ENCODE measurements around the gene KCNAB1.

KCNAB1 gene

DNA sequence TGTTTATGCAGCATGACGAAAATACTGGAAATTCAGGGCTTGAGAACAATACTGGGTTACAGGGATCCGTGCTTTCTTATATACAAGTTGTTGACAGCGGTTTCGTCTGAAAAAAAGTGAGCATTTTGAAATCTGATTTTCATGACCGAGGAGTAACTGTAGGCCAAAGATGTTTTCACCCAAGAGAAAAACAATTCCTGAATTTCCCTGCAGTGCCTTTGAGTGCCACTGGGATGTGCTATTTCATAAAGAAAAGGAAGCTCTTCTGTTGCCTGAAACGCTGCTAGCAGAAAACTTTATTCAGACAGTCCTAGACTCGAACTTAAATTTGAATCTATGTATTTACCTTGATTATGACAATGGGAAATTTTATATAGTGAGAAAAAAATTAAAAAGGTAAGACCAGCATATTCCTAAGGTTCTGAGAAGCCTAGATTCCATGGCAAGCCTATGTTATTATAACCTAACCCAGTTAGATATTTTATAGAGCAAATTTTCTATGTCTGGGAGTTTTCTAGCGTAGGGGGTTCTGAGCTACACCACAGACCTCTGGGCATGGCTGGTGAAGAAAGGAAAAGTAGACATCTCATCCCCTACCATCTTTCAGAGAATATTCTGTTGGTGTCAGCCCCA lies 30.2 kb downstream of the KCNAB1 start:
- no peaks in the 10 kb centered on the region for H3K9me3 Mint-ChIP-seq (ENCODE audit: low read depth)
- no peak overlapping the region for H3K27ac Mint-ChIP-seq
- H3K4me3 Mint-ChIP-seq, result no peak overlapping the region
- H3K4me1 Mint-ChIP-seq (ENCODE audit: low read depth), result no peaks in the 10 kb centered on the region
- H3K27me3 Mint-ChIP-seq, result peaks cover 2% of the 10 kb centered on the region
- H3K36me3 Mint-ChIP-seq, result peaks cover 2% of the 10 kb centered on the region

DNA sequence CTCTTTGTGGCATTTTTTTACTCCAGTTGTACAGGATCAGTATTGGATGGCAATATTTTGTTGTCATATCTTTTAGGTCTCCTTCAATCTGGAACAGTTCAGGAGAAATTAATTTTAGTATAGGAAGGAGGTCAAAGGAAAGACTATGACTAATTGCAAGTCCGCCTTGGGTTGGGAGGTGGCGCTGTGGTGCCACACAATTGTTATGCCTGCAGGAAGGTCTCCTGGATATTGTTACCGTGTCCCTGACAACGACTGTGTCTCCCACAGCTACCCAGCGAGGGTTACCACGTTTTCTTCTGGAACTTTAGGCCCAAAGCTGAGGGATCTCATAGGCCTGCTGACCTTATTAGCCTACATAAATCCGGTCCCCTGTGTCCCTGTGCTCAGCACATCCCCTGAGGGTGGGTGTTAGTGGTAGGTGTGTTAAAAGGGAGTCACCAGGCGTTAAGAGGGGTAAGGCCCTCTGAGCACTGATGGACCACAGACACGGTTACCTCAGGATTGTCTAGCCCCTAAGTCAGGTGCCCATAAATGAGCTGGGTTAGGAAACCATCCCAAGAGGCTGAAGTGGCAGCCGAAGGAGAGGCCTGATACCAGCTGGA lies 31.5 kb downstream of the KCNAB1 start:
- no peaks in the 10 kb centered on the region for H3K27me3 Mint-ChIP-seq
- no peaks in the 10 kb centered on the region for H3K9me3 Mint-ChIP-seq (ENCODE audit: low read depth)
- H3K27ac Mint-ChIP-seq, result no peak overlapping the region
- peaks cover 3% of the 10 kb centered on the region for H3K36me3 Mint-ChIP-seq
- no peak overlapping the region for H3K4me3 Mint-ChIP-seq
- H3K4me1 Mint-ChIP-seq (ENCODE audit: low read depth), result no peaks in the 10 kb centered on the region

DNA sequence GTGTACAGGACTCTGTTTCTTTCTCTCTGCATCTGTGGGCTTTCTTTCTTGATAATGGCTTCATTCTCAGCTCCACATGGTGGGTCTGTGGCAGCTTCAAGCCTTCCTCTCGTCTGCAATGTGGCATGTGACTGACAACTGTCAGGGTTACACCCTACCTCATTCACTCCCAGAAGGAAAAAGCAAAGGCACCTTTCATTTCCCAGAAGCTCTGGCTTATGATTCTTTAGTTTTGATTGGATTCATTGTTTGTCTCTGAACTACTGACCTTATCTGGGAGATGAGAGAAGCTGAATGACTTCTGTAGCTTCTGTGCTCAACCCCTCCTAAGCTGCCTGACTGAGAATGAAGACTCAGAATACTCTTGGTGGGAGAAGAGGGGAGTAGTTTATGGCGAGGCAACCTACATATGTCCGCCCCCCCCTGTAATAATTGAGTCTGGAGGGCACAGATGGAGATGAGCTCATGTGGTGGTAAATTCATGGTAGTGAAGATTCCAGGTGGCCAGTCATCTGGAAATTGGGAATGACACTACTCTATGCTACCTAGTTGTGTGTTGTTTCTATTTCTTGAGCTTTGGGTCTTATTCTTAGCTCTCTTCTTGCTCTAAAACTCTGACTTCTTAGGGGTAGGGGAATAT lies 38.4 kb downstream of the KCNAB1 start:
- H3K27ac Mint-ChIP-seq, result no peak overlapping the region
- H3K9me3 Mint-ChIP-seq (ENCODE audit: low read depth), result no peaks in the 10 kb centered on the region
- peaks cover 14% of the 10 kb centered on the region for H3K4me1 Mint-ChIP-seq (ENCODE audit: low read depth)
- H3K4me3 Mint-ChIP-seq, result no peak overlapping the region
- H3K36me3 Mint-ChIP-seq, result peaks cover 3% of the 10 kb centered on the region
- no peaks in the 10 kb centered on the region for H3K27me3 Mint-ChIP-seq

DNA sequence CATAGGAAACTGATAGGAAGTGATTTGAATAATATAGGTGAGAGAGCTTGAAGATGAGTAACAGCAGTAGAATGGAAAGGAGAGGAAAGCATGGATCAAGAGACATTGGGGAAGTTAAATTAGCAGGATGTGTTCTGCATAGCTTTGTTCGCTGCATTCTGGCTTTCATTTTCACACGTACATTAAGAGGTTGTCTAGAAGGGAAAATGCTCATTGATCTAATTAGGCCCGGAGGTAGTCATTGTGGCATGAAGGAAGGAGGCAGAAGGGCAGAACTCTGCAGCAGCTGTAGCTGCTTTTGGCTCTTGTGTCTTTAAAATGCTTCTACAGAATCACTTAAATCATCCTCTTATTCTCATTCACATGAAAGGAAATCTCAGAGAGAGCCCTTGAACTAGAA lies 40.3 kb downstream of the KCNAB1 start:
- no peak overlapping the region for H3K4me3 Mint-ChIP-seq
- peak overlapping the region; percentile 4 for H3K27ac Mint-ChIP-seq

DNA sequence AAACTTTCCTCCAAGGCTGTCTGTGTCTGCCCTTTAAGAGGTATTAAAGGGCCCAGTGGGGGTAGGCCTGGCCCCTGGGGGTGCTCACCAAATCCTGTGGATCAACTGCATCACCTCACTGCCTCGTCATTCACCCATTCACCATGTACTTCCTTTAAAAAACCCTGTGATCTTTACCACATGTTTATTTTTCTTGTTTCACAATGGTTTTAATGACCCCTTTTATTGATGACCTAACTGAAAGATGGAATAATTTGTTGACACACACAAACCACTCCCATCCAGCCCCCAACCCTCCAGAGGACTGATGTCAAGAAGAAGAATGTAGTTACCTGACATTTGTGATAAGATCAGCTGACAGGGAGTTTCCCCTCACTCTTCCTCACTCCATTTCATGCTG lies 40.8 kb downstream of the KCNAB1 start:
- no peaks in the 10 kb centered on the region for H3K36me3 Mint-ChIP-seq
- no peaks in the 10 kb centered on the region for H3K27me3 Mint-ChIP-seq
- H3K4me1 Mint-ChIP-seq (ENCODE audit: low read depth), result peaks cover 14% of the 10 kb centered on the region
- no peaks in the 10 kb centered on the region for H3K9me3 Mint-ChIP-seq (ENCODE audit: low read depth)
- no peak overlapping the region for H3K27ac Mint-ChIP-seq
- no peak overlapping the region for H3K4me3 Mint-ChIP-seq

More for the DNA sequence above, 40.3 kb downstream of the KCNAB1 start:
- H3K9me3 Mint-ChIP-seq (ENCODE audit: low read depth), result no peaks in the 10 kb centered on the region
- no peaks in the 10 kb centered on the region for H3K36me3 Mint-ChIP-seq
- H3K4me1 Mint-ChIP-seq (ENCODE audit: low read depth), result peaks cover 14% of the 10 kb centered on the region
- no peaks in the 10 kb centered on the region for H3K27me3 Mint-ChIP-seq

DNA sequence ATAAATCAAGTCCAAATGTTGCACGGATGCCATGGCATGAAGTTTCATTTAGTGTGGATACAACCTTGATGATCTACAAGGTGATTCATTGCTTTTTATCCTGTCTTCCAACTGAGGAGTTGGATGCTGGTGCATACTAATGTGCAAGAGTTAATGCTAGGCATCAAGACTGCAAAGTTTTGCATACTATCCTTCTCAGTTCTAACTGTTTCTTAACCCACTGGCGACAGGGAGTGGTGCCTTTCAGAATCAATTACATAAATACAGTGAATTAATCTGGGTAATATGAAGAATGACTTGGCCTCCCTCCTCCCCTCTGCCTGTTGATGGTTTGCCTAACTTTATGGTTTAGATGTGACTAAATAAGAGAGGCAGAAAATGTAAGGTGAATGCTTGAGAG lies 43.5 kb downstream of the KCNAB1 start:
- Mint-ChIP-seq H3K4me3 (no peak overlapping the region), H3K27me3 (no peaks in the 10 kb centered on the region), H3K4me1 (ENCODE audit: low read depth) (peaks cover 14% of the 10 kb centered on the region), H3K27ac (no peak overlapping the region), H3K9me3 (ENCODE audit: low read depth) (no peaks in the 10 kb centered on the region), H3K36me3 (no peaks in the 10 kb centered on the region)

DNA sequence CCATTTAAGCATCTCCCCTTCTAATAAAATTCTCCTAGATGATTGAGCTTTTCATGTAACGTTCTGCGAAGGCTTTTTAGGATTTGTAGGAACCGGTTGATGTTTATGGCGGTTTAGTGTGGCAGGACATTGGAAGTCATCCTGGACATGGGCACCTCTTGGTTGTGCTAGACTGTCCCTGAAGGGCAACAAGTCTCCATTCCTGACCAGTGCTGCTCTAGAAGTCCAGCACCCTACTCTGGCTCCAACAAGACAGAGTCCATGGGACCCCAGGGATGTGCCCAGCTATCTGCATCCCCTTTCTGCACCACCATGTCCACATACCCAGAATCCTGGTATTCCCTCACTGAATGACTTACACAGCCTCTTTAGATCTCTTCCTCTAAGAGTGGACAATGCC lies 46.4 kb downstream of the KCNAB1 start:
- Mint-ChIP-seq H3K4me1 (ENCODE audit: low read depth) (no peaks in the 10 kb centered on the region), H3K4me3 (no peak overlapping the region), H3K9me3 (ENCODE audit: low read depth) (no peaks in the 10 kb centered on the region), H3K27me3 (peaks cover 5% of the 10 kb centered on the region), H3K36me3 (no peaks in the 10 kb centered on the region), H3K27ac (no peak overlapping the region)

DNA sequence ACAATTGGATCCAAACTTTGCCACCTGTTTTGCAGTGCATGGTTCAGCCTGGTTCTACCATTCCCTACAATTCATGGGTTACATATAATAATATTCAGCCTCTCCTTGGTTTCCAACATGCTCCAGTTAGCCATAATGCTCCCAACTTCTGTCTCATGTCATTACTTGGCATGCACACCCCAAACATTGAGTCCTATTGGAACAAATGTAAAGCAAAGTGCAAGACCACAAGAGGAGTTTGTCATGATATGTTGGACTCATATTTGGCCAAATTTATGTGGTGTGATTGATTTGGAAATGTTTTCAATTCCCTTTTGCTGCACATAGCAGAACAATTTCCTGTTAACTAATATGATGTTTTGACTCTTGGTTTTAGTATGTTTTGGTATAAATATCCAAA lies 50.2 kb downstream of the KCNAB1 start:
- H3K27me3 Mint-ChIP-seq, result peaks cover 5% of the 10 kb centered on the region
- H3K4me3 Mint-ChIP-seq, result no peak overlapping the region
- no peaks in the 10 kb centered on the region for H3K36me3 Mint-ChIP-seq
- H3K9me3 Mint-ChIP-seq (ENCODE audit: low read depth), result no peaks in the 10 kb centered on the region
- H3K27ac Mint-ChIP-seq, result no peak overlapping the region
- H3K4me1 Mint-ChIP-seq (ENCODE audit: low read depth), result no peaks in the 10 kb centered on the region

DNA sequence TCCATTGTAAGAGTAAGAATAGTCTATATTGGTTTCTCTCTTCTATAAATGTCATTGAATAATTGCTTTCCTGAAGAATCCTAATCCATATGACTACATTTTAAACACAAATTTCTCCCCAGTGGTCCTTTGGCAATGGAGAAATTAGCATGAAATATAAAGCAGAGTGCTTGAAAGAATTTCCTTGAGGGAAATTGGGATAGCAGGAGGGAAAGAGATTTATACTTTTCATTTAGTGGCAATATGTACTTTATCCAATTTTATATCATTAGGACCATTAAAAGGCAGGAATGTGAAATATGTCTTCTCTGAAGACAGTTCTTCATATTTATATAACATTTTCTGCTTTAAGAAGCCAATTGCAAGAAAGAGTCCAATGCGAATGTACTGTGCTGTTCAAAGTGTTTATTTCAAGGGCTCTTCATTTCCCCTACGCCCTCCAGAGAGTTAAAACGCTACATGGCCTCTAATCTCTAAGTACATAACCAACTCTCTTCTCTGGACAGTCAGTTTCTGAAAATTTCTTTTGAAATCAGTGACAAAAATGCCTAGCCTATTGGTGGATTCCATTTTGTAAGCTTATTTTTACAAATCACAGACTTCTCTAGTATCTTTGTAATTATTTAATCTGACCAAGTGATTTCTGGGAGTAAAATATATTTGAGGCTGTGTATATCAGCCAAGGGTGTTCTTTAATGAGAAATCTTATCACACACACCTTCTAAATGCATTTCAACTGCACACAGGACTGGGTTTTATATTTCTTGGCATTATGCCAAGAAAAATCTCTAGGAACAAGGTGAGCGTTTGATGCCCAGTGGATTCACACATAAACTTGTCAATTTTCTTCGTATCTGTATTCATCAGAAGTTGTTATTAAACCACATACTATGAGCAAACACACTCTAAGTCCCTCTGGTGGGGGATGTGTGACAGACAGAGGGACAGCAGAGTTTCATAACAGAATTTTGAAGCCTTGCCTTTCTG lies 51.2 kb downstream of the KCNAB1 start:
- peaks cover 5% of the 10 kb centered on the region for H3K27me3 Mint-ChIP-seq
- no peaks in the 10 kb centered on the region for H3K4me1 Mint-ChIP-seq (ENCODE audit: low read depth)
- H3K9me3 Mint-ChIP-seq (ENCODE audit: low read depth), result no peaks in the 10 kb centered on the region
- no peak overlapping the region for H3K4me3 Mint-ChIP-seq
- no peak overlapping the region for H3K27ac Mint-ChIP-seq
- no peaks in the 10 kb centered on the region for H3K36me3 Mint-ChIP-seq

DNA sequence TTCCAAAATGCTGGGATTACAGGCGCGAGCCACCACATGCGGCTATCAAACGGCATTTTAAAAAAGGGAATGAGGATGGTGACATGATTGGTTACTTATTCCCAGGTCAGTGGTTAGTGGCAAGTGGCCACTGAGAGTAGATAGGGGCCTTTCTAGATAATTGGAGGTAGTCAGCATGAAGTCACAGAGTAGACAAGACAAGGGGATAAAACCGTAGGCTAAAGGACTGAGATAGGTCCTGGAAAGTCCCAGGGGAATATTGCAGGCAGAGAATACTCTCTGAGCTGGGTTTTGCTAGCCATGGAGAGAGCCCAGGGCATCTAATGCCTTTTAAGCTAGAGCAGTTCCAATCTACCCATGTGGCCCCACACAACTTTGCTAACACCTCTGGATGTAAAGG lies 52.2 kb downstream of the KCNAB1 start:
- H3K4me3 Mint-ChIP-seq, result no peak overlapping the region
- H3K36me3 Mint-ChIP-seq, result no peaks in the 10 kb centered on the region
- H3K4me1 Mint-ChIP-seq (ENCODE audit: low read depth), result no peaks in the 10 kb centered on the region
- H3K27ac Mint-ChIP-seq, result no peak overlapping the region
- H3K9me3 Mint-ChIP-seq (ENCODE audit: low read depth), result no peaks in the 10 kb centered on the region
- peaks cover 5% of the 10 kb centered on the region for H3K27me3 Mint-ChIP-seq

DNA sequence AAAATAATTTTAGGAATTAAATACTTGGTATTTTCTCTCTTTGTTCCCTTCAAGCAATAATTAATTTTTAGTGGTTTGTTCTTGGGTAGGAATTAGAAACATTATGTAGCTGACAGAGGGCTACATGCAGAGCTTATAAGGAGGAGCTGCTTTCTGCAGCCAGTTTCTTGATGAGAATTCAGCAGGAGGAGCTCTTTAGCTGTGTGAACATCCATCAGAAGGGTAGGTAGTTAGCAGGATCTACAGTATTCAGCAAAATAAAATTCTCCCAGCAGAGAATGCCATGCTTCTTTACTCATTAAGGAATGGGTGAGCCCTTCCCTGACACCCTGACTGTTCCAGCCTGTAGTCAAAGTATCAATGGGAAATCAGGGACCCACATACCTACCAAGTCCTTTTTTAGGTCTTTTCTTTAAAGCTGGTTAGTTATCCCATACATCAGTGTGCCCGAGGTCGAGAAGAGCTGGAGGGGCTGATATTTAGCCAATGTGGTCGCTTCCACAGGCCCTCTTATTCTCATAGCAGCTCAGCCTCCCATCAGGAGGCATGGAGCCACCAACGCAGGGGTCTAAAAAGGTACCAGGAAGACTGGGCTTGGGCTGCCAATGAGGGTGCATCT lies 54.0 kb downstream of the KCNAB1 start:
- Mint-ChIP-seq H3K36me3 (no peaks in the 10 kb centered on the region), H3K27ac (no peak overlapping the region), H3K9me3 (ENCODE audit: low read depth) (no peaks in the 10 kb centered on the region), H3K4me1 (ENCODE audit: low read depth) (no peaks in the 10 kb centered on the region), H3K27me3 (peaks cover 5% of the 10 kb centered on the region), H3K4me3 (no peak overlapping the region)

DNA sequence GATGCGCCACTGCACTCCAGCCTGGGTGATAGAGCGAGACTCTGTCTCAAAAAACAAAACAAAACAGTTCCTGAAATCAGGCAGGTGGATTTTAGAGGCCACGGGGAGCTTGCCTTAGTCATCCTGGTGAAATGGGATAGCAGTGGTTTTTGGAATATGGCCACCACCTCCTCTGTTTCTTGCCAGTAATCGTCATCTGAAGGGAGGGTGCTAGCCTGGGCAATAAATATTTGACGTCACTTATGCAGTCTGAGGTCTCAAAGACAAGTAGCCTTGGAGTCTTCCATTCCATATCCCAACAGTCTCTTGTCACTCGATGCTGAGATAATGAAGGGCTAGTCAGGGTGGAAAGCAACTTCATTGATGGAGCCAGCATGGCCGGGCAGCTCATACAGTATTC lies 55.2 kb downstream of the KCNAB1 start:
- Mint-ChIP-seq H3K27me3 (peaks cover 1% of the 10 kb centered on the region), H3K36me3 (no peaks in the 10 kb centered on the region), H3K27ac (no peak overlapping the region), H3K4me1 (ENCODE audit: low read depth) (no peaks in the 10 kb centered on the region), H3K9me3 (ENCODE audit: low read depth) (no peaks in the 10 kb centered on the region), H3K4me3 (no peak overlapping the region)

DNA sequence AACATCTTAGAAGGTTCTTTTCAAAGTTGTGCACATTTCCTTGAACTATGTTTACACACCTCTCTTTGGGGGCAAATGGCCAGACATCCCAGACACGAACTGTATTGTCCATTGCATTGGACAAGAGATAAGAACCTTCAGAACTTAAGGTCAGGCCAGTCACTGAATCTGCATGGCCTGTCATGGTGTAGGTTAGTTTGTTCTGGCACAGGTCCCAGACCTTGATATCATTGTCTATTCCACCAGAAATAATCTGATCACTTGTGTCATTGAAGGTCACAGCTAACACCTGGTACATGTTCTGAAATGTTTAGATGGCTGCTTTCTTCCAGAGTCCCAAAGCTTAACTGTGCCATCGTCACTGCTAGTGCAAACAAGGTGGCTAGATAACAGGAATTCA lies 55.7 kb downstream of the KCNAB1 start:
- no peaks in the 10 kb centered on the region for H3K36me3 Mint-ChIP-seq
- H3K27ac Mint-ChIP-seq, result no peak overlapping the region
- no peaks in the 10 kb centered on the region for H3K9me3 Mint-ChIP-seq (ENCODE audit: low read depth)
- H3K4me3 Mint-ChIP-seq, result no peak overlapping the region
- no peaks in the 10 kb centered on the region for H3K27me3 Mint-ChIP-seq
- no peaks in the 10 kb centered on the region for H3K4me1 Mint-ChIP-seq (ENCODE audit: low read depth)

DNA sequence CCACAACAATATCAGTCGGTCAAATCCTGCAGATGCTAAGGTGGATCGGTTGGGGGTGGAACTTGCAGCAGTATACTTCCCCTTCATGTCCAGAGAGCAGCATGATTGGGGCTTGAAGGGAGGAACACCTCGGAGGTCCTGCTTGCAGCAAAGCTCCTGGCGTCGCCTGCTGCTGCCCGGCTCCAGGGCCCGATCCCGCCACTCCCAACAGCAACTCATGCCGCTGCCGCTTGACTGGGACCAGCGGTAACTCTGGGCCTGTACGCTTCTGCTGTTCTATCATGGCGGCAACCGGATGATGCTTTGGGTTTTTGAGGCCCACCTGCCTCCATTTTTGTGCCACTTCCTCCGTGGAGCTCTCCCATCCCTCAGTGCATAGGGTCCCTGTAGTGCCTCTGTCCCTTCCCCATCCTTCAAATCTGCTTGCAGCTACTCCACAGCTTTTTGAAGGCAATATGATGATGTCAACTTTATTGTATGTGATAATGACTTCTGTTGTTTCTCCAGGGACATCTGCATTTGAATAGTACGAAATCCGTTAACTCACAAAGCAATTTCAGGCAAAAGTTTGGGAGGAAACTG lies 56.3 kb downstream of the KCNAB1 start:
- no peaks in the 10 kb centered on the region for H3K4me1 Mint-ChIP-seq (ENCODE audit: low read depth)
- no peak overlapping the region for H3K4me3 Mint-ChIP-seq
- H3K27me3 Mint-ChIP-seq, result no peaks in the 10 kb centered on the region
- H3K9me3 Mint-ChIP-seq (ENCODE audit: low read depth), result no peaks in the 10 kb centered on the region
- H3K36me3 Mint-ChIP-seq, result no peaks in the 10 kb centered on the region
- no peak overlapping the region for H3K27ac Mint-ChIP-seq
